Activated CD8-positive, alpha-beta T cell treated with anti-CD3 and anti-CD28 coated beads for 36 hours (primary cell): ENCODE measurements around the gene RPL10A. TPM values are rescaled to one million over a fixed set of nuclear protein-coding genes. Genes with fewer than 3 reads are reported as not detected.

Experiments used
- ATAC-seq: fragments of 200-7000 bp; cut with Tn5 transposase; one replicate; pipeline ENCODE4 v1.10.0; 2021; ENCODE audit warnings: mild to moderate bottlenecking, moderate library complexity
- CTCF ChIA-PET: fragments of 350-600 bp; sonication (Branson Sonifier 250); formaldehyde crosslinking; loops from one replicate; lab custom pipeline; 2021; ENCODE audit warnings: antibody characterized with exemption; lab: Charles Lee
- POLR2A ChIA-PET: fragments of 350-600 bp; sonication (Branson Sonifier 250); formaldehyde crosslinking; loops from one replicate; lab custom pipeline; 2021; ENCODE audit warnings: antibody characterized with exemption; lab: Charles Lee
- DNase-seq: peaks from one replicate; pipeline ENCODE4 v3.0.0-alpha.2; 2020
- H3K27ac Mint-ChIP-seq: one replicate; pipeline ENCODE4 v1.8.0; 2021; ENCODE audit warnings: mild to moderate bottlenecking, mixed read lengths
- H3K27me3 Mint-ChIP-seq: one replicate; pipeline ENCODE4 v1.8.0; 2021; ENCODE audit warnings: mixed read lengths
- H3K36me3 Mint-ChIP-seq: one replicate; pipeline ENCODE4 v1.8.0; 2021; ENCODE audit warnings: low read depth, mixed read lengths
- H3K4me1 Mint-ChIP-seq: one replicate; pipeline ENCODE4 v1.8.0; 2021; ENCODE audit warnings: low read depth, mixed read lengths
- H3K4me3 Mint-ChIP-seq: one replicate; pipeline ENCODE4 v1.8.0; 2021; ENCODE audit warnings: mild to moderate bottlenecking, moderate library complexity, mixed read lengths
- H3K9me3 Mint-ChIP-seq: one replicate; pipeline ENCODE4 v1.8.0; 2021; ENCODE audit warnings: mixed read lengths
- intact Hi-C: fragments of 100-400 bp; cut with micrococcal nuclease; formaldehyde crosslinking; loops from one replicate; pipeline ENCODE4 v1.10.0; 2022
- total RNA-seq, 2 experiments: library from RNA; stranded (reverse); gene quantifications; one replicate each; pipeline ENCODE4 v1.2.3, GENCODE V29; 2021
- TF ChIP-seq, protein P1 (sequence below): fragments of 200-600 bp; IDR thresholded peaks from one replicate; pipeline ENCODE4 v1.8.0; 2022; ENCODE audit warnings: antibody characterized with exemption, mild to moderate bottlenecking

RPL10A gene
- total RNA-seq, 2 experiments from 2014 or later: 2,322 to 2,393 TPM

DNA sequence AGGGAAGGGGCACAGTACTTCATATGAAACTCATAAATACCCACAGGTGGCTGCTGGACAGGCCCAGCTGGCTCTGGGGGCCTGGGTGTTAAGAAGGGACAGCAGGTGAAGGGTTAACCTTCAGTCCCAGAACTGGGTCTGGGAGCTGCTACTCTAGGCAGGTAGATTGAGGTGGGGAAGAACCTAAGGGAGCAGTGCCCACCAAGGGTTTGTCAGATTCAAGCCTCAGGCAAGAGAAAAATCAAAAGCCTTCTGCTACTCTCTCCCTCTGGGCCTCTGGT lies 5.6 kb downstream of the RPL10A start:
- intact Hi-C loops: no loop called here
- no peak overlapping the region for H3K4me3 Mint-ChIP-seq
- POLR2A ChIA-PET: interaction anchor here (0.6 to 16.3 kb wide), 9 partner anchors 14 to 252 kb away, joined by 3 to 327 read pairs (median 4); partner anchors contain the start of genes DEF6, PPARD and TEAD3
- CTCF ChIA-PET: interaction anchor here (1.7 kb wide), 1 partner anchor 9 kb away, joined by 5 read pairs; no protein-coding TSS in a partner anchor
- no peaks in the 10 kb centered on the region for H3K9me3 Mint-ChIP-seq
- TF ChIP-seq, protein P1, sequence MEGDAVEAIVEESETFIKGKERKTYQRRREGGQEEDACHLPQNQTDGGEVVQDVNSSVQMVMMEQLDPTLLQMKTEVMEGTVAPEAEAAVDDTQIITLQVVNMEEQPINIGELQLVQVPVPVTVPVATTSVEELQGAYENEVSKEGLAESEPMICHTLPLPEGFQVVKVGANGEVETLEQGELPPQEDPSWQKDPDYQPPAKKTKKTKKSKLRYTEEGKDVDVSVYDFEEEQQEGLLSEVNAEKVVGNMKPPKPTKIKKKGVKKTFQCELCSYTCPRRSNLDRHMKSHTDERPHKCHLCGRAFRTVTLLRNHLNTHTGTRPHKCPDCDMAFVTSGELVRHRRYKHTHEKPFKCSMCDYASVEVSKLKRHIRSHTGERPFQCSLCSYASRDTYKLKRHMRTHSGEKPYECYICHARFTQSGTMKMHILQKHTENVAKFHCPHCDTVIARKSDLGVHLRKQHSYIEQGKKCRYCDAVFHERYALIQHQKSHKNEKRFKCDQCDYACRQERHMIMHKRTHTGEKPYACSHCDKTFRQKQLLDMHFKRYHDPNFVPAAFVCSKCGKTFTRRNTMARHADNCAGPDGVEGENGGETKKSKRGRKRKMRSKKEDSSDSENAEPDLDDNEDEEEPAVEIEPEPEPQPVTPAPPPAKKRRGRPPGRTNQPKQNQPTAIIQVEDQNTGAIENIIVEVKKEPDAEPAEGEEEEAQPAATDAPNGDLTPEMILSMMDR: no peak
- DNase-seq (no peak), ATAC-seq (no peak)
- no peaks in the 10 kb centered on the region for H3K27me3 Mint-ChIP-seq
- H3K4me1 Mint-ChIP-seq: peaks cover 34% of the 10 kb centered on the region
- H3K36me3 Mint-ChIP-seq: peaks cover 43% of the 10 kb centered on the region
- peak overlapping the region; percentile 70 for H3K27ac Mint-ChIP-seq

DNA sequence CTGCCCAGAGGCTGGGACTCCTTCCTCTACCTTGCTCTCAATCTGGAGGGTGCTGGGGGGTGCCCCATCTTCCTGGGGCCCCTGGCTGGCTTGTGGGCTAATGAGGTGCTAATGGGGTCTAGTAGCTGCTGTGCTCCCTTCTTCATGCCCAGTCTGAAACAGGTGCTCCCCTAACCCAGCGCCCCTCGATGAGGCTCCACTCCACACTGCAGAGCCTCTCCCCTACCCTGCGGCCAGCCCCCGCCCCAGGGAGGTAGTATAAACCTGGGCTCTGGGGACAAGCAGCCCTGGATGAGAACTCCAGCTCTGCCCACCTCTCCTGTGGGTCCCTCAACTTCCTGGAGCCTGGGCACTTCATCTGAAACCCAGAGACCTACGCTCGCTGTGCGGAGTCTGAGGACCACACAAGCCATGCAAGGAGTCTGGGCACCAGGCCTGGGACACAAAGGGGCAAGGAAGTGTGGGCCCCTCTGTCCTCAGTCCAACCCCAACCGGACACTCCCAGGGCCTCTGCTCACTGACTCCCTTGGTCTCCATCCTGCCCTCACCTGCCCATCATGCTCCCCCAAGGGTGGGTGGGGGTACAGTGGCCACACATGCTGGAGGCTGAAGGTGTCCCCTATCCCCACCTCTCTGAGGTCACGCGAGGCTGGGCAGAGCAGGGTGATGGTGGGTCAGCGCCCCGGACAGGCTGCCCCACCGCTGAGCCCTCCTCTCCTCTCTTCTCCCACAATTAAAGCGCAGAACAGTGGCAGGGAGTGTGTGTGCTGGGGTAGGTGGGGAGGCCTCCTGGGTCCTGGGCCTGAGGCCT lies 6.1 kb downstream of the RPL10A start:
- Mint-ChIP-seq H3K9me3 (no peaks in the 10 kb centered on the region), H3K4me3 (no peak overlapping the region), H3K36me3 (peaks cover 37% of the 10 kb centered on the region), H3K4me1 (peaks cover 34% of the 10 kb centered on the region), H3K27me3 (no peaks in the 10 kb centered on the region), H3K27ac (peak overlapping the region; percentile 70)
- ATAC-seq (peak; percentile 31), DNase-seq (no peak)
- TF ChIP-seq, protein P1: no peak
- intact Hi-C loops: no loop called here
- POLR2A ChIA-PET: interaction anchor here (1.0 to 16.3 kb wide), 6 partner anchors 13 to 252 kb away, joined by 3 to 327 read pairs (median 14); partner anchors contain the start of genes DEF6, PPARD and TEAD3
- CTCF ChIA-PET: no interaction called here

DNA sequence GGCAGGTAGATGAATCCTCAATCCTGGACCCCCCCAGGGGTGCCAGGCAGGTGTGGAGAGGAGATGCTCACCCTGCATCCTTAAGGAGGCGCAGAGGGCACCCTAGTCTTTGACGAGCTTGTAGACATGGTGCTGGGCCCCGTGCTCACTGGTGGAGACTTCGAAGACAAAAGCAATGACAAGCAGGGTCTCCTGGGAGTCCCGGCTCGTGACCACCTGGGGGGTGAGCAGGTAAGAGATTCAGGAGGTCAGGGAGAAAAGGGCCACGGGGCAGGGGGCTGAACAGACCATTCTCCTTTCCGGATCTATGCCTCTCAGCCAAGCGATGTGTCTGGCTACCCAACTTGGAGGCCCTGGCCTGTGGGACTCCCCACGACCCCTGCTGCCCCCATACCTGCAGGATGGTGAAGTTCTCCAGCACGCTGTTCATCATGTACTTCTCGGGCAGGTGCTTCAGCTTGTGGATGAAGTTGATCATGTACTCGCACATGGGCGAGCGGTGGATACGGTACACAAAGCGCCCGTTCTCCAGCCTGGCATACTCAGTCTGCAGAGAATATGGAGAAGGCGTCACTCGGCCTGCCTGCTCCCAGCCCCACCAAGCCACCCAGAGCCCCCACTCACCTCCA lies 6.9 kb downstream of the RPL10A start:
- DNase-seq (no peak), ATAC-seq (peak; percentile 1)
- intact Hi-C loops: no loop called here
- H3K9me3 Mint-ChIP-seq: no peaks in the 10 kb centered on the region
- no peak overlapping the region for H3K4me3 Mint-ChIP-seq
- peaks cover 28% of the 10 kb centered on the region for H3K4me1 Mint-ChIP-seq
- TF ChIP-seq, protein P1: no peak
- ChIA-PET POLR2A (interaction anchor here (3.3 to 24.5 kb wide), 3 partner anchors 3 to 176 kb away, joined by 24 to 327 read pairs (median 327); partner anchors contain the start of genes DEF6, RPL10A and TEAD3), CTCF (no interaction called here)
- peaks cover 30% of the 10 kb centered on the region for H3K36me3 Mint-ChIP-seq
- no peaks in the 10 kb centered on the region for H3K27me3 Mint-ChIP-seq
- H3K27ac Mint-ChIP-seq: no peak overlapping the region

DNA sequence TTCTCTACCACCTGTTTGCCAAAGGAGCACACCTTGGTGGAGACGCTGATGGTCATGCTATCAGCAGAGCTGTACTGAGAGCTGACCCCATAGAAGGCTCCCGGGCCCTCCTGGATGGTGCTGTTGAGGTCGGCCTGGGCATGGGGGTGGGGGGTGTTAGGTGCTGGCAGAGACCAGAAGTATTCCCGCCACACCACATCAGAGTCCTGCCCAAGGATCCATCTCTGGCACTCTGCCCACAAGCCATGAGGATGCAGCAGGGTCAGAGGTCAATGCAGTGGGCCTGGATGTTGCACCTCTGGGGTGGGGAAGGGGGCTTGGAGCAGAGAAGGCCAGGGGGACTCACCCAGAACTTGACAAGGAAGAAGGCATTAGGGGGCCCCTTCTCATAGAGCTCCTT lies 7.4 kb downstream of the RPL10A start:
- Mint-ChIP-seq H3K9me3 (no peaks in the 10 kb centered on the region), H3K4me3 (no peak overlapping the region), H3K36me3 (peaks cover 25% of the 10 kb centered on the region), H3K27ac (no peak overlapping the region), H3K4me1 (peaks cover 25% of the 10 kb centered on the region), H3K27me3 (no peaks in the 10 kb centered on the region)
- DNase-seq: no peak
- intact Hi-C loops: no loop called here
- ChIA-PET POLR2A (interaction anchor here (0.9 to 24.5 kb wide), 3 partner anchors 4 to 177 kb away, joined by 3 to 327 read pairs (median 327); partner anchors contain the start of genes RPL10A and TEAD3), CTCF (no interaction called here)
- TF ChIP-seq, protein P1: no peak
- no peak for ATAC-seq
